Measurements from ENCODE around the gene ICAM3.

The ICAM3 gene

GRCh38 chr19:10361569-10362011, 22.2 kb upstream of the ICAM3 start:
- no peak for DNase-seq (ENCODE audit: low spot score)

GRCh38 chr19:10356431-10356830, 17.0 kb upstream of the ICAM3 start:
- TF ChIP-seq CTCF (IDR thresholded peaks at IDR 0.05; ENCODE audit: extremely low read depth, missing control alignments), result no peak

More at GRCh38 chr19:10361569-10362011, 22.2 kb upstream of the ICAM3 start:
- no peak for TF ChIP-seq CTCF (IDR thresholded peaks at IDR 0.05; ENCODE audit: extremely low read depth, missing control alignments)

GRCh38 chr19:10353793-10354391, 14.5 kb upstream of the ICAM3 start:
- no peak for DNase-seq (ENCODE audit: low spot score)
- TF ChIP-seq CTCF (IDR thresholded peaks at IDR 0.05; ENCODE audit: extremely low read depth, missing control alignments), result no peak

More at GRCh38 chr19:10356431-10356830, 17.0 kb upstream of the ICAM3 start:
- DNase-seq (ENCODE audit: low spot score), result no peak

- DNase-seq (ENCODE audit: low spot score), result no peak
- TF ChIP-seq CTCF (IDR thresholded peaks at IDR 0.05; ENCODE audit: extremely low read depth, missing control alignments), result no peak
Observed at GRCh38 chr19:10352764-10353671, 13.6 kb upstream of the ICAM3 start.

- TF ChIP-seq CTCF (IDR thresholded peaks at IDR 0.05; ENCODE audit: extremely low read depth, missing control alignments), result no peak
- no peak for DNase-seq (ENCODE audit: low spot score)
Observed at GRCh38 chr19:10346509-10346908, 7.1 kb upstream of the ICAM3 start.

GRCh38 chr19:10344780-10345179, 5.4 kb upstream of the ICAM3 start:
- no peak for TF ChIP-seq CTCF (IDR thresholded peaks at IDR 0.05; ENCODE audit: extremely low read depth, missing control alignments)
- DNase-seq (ENCODE audit: low spot score), result no peak

GRCh38 chr19:10343495-10343894, 4.1 kb upstream of the ICAM3 start:
- DNase-seq (ENCODE audit: low spot score), result no peak
- no peak for TF ChIP-seq CTCF (IDR thresholded peaks at IDR 0.05; ENCODE audit: extremely low read depth, missing control alignments)
